Measurements from ENCODE around the gene C11orf87.

Gene C11orf87

GRCh38 chr11:109443052-109443451 is 21.1 kb downstream of the C11orf87 start:
- DNase-seq (ENCODE audit: low spot score): no peak

GRCh38 chr11:109454857-109455256 is 32.9 kb downstream of the C11orf87 start:
- DNase-seq (ENCODE audit: low spot score): no peak
